H1 (cell line): ENCODE measurements around the gene ZCCHC10. TPM values are rescaled to one million over a fixed set of nuclear protein-coding genes. Genes with fewer than 3 reads are reported as not detected.

Source experiments
- CHD7 ChIP-seq: fragments of 300-600 bp; sonication (generic); IDR thresholded peaks from 2 replicates; pipeline ENCODE4 v1.7.1; 2012; ENCODE audit warnings: low read length, moderate library complexity, mild to moderate bottlenecking, inconsistent platforms; ENCODE audit not compliant: insufficient replicate concordance
- polyA plus RNA-seq, 7 experiments: library from polyadenylated mRNA; depleted of rRNA in 3 of 7; stranded (reverse) in 5 of 7; unstranded in 2 of 7; fragments of >200 nt in 5 of 7; fragments of 200-250 nt in 2 of 7; gene quantifications; 1 replicate in 5 of 7; 2 replicates in 1 of 7; 4 replicates in 1 of 7; pipeline versions ENCODE4 v1.2.1 to v1.2.3, GENCODE V29; 2011 to 2013; ENCODE audit warnings: missing spikeins in 2 of 7, mixed read lengths in 2 of 7
- total RNA-seq: library from RNA; stranded (reverse); fragmentation: NEBNext Ultra II Directional; extraction: Animal tissue kit (Norgen Biotek cat#: 25700); gene quantifications from 2 replicates; pipeline ENCODE4 v1.2.1, GENCODE V29; 2021

Gene ZCCHC10
- total and polyA plus RNA-seq, 2 of the 8 experiments (the other 6 are each of a cell fraction or from before 2014, with no cell fraction given): 22.4 to 32.9 TPM

- TF ChIP-seq CHD7: no peak
These were observed 45.7 kb upstream of the ZCCHC10 start (continued) for GRCh38 chr5:133072021-133072420.
